Stimulated activated CD8-positive, alpha-beta memory T cell treated with anti-CD3 and anti-CD28 coated beads, Interleukin-15, amount 100 ng/mL, for 24 hours (primary cell): Measurements from ENCODE around the gene EPHX1.
"Not testable (repeated sequence)": the region's sequence is repeated elsewhere in the genome, so short reads cannot be mapped to it uniquely, and the experiment has no call there.

Source experiments
- DNase-seq: peaks from one replicate; pipeline ENCODE4 v3.0.0-alpha.2; 2020; ENCODE audit warnings: low read depth

Gene EPHX1

DNA sequence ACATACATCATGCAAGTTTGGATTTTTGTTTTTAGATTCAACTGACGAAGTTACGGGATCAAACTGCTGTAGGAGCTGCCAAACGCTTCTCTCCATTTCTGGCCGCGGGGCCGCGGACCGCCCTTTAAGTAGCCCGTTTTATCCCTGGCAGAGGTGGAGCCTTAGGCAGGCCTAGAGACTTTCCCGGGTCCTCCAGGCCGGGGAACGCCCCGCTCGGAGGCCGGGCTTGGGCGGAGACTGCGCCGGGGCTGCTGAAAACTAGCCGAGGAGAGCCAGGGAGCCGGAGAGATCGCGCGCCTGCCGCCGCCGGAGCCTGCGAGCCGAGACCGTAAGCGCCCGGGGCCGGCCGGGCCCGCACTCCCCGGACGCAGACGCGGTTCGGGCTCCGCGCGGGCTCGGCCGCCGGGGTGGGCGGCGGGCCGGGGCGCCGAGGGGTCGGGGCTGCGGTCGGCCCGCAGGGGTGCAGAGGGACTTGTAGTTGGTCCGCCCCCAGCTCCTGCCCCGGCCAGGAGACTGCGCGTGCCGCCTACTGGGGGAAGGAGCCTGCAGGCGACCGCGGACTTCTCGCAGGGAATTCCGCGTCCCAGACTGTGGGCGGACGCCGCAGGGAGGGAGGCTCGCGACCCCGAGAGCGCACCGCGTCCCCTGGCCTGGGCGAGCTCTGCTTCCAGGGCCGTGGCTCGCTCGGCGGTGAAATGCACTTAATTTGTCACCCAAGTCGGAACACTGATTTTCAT lies at the start of gene EPHX1:
EPHX1 (plus strand) TSS at position 283 of the 737 bp plus-strand sequence. CDS start 18,606 bp downstream, outside the sequence.
- DNase-seq: peak; percentile 43

- DNase-seq: no peak
Observed at GRCh38 chr1:225760531-225760930, 49.4 kb upstream of the EPHX1 start.

DNA sequence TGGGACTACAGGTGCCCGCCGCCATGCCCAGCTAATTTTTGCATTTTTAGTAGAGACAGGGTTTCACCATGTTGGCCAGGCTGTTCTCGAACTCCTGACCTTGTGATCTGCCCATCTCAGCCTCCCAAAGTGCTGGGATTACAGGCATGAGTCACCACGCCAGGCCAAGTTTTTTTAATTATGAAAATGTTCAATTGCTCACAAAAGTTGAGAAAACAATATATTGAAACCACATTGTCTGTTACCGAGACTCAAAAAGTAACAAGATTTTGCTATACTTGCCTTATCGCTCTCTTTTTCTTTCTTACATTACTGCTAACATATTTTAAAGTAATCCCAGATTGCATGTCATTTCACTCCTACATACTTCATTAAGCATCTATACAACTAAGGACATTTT lies 48.5 kb upstream of the EPHX1 start:
- DNase-seq: not testable (repeated sequence)

DNA sequence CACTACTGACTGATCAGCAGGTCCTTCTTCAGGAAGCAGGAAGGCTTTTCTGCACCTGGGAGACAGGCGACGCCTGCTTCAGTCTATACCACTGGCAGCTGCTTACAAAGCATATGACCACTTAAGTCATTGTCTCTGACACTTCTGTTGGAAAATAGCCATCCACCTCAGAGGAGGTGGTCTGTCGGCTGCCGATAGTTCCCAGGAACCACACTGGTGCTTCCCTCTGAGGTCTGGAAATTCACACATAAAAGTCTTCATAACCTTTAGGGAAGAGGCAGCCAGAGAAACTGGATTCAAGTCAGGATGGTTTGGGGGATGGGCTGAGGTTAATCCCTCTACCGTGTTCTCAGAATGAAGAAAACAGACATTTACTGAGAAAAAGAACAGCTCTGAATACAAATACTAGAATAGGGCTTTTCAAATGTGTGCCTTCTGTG lies 47.9 kb upstream of the EPHX1 start:
- no peak for DNase-seq

DNA sequence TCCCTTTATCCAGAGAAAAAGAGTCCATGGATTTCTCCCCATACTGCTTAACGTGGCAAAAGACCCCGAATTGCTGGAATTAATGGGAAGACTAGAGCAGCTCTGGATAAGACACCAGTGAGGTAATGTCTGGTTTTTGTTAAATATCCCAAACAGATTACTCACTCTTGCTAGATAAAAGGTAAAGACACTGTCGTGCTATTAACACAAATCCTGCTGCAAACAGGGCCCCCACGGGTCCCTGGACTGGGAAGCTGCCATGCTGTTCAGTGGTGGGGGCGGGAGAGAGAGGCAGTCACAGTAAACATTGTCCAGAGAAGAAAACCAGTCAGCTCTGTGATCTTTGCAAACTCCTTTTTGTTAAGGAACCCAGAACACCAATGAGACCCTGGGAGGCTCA lies 47.5 kb upstream of the EPHX1 start:
- no peak for DNase-seq

- no peak for DNase-seq
Observed at GRCh38 chr1:225763716-225764548, 46.0 kb upstream of the EPHX1 start.

- DNase-seq: no peak
Observed at GRCh38 chr1:225765982-225766674, 43.8 kb upstream of the EPHX1 start.

DNA sequence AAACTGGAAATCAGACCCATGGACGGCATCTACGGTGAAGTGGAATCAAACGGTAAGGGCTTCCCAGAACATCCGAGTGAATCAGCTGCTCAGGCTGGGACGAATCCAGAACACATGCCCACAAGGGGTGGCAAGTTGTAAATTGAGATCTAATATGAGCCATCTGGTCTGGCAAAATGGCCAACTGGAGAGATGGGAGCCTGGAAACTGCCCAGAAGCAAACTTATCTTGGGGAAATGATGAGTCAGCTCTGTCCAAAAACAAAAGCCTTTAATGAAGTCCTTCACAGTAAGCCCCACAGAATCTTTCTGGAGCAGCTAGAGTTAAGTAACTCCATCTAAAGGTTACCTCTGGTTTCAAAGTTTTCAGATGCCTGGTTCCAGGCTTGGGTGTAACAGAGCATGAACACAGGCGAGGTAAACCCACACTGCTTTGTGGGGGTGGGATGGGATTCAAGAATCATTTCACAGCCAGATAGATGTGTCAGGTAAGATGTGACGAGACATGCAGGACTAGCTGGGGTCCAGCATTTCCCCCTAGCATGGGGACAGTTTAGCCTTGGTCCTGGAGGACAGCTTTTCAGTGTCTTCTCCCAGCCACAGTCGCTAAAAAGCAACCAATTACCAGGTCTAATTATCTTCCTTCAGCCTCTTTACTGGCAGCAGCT lies 42.8 kb upstream of the EPHX1 start:
- no peak for DNase-seq

DNA sequence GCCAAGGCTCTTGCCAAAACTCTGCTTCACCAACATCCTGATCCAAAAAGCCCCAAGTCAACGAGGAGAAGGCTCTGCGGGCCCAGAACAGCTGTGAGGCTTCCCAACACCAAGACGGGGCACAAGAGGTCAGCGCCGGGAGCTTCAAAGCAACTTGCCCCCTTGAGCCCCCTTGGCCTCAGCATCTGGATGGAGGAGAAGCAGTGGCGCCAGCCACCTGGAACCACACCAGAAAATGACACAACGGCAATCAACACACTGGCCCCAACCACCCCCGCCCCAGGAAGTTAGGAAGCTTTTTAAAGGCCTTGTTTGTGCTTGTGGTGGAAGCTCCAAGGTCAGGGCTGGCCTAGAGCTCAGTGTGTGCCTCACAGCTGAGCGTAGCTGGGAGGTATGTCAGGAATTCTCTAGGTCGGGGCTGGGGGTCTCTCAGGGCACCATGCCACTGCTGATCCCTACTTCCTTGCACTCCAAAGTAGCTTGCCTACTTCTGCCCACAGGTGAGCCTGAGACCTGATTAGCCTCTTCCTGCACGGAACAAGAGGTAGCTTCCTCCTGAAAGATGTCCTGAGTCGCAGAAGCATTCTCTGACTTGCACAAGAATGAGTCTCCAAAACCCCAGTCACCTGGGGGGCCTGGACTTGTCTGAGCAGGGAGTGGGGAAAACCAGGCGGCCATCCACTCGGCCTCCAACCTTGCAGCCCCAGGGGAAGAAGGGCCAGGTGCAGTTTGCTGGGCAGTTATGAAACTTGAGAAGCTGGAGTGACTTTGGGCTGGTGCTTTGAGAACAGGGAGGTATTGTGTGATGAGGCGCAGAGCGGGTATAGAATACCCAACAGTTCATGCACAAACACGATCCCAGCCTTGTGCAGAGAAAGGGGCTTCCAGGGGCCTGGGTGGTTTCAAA lies 42.0 kb upstream of the EPHX1 start:
- no peak for DNase-seq

GRCh38 chr1:225768662-225769426 lies 41.1 kb upstream of the EPHX1 start:
- no peak for DNase-seq

GRCh38 chr1:225769687-225770086 lies 40.2 kb upstream of the EPHX1 start:
- DNase-seq: no peak

DNA sequence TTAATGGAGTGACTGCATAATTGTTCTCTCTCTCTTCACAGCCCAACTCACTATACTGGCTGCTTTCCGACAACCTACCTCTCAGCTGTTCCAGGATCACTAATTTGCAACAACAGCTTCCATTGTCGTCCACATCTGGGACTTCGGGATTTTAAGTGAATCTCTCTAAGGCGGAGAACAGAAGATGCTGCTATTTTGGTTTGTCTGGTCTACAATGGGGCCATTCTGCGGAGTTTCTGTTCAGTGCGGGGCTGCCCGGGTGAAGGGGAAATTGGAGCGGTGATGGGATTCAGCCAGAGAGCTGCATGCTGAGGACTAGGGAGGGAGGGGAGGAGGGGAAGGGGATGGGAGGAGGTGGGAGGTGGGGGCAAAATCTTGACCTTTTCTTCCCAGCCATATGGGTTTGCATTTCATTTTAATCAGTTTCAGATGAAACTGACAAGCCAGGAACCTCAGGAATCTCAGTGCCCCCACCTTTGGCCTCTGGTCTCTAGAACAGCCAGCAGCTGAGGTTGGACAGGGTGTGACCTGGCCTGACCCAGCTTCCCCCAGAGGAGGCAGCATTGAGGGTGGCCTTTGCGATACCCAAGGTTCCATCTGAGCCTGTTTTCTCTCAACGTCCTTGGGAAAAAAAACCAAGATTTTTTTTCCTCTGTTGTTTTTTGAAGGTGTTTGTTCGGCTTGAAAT lies 39.2 kb upstream of the EPHX1 start:
- no peak for DNase-seq

DNA sequence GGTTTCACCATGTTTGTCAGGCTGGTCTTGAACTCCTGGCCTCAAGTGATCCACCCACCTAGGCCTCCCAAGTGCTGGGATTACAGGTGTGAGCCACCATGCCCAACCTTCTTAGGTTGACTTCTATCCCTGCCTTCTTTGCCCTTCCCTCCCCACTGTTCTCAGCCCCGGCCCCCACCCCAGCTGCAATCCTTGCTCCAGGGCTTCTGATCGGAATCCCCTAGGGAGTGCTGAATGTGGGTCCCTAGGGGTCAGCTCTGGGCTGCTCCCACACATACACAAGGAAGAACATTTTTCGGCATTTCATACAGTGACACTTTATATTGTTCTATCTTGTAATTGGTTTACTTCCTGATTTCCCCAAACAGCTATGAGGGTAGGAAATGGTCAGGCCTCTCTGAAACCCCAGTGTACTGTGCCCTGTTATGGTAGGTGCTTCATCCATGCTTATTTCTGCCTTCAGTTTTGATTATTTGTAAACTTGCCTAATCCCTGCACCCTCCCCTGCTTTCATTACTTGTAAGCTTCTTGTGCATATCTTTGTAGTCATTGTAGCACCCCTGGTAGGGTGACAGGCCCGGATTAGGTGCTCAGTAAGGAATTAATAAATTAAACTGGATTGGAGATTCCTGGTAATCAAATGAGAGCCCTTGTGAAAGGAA lies 38.1 kb upstream of the EPHX1 start:
- DNase-seq: no peak

DNA sequence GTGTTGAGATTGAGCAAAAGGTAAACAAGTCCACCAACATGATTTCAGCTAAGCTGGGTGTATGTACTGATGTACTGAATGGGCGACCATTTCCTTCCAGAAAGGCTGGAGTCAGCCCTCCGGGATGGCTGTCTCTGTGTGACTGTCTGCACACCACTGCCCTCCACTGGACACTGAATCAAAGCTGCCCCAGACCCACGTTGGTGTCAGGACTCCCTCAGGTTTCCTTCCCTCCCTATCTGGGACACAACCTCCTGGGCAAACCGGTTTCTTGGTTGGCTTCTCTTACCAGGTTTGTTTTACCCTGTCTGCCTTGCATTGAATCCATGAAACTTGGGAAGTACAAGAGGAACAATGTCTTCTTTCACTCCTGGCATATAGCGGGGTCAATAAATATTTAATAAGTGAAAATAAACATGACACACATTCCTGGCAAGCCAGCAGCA lies 37.6 kb upstream of the EPHX1 start:
- no peak for DNase-seq

DNA sequence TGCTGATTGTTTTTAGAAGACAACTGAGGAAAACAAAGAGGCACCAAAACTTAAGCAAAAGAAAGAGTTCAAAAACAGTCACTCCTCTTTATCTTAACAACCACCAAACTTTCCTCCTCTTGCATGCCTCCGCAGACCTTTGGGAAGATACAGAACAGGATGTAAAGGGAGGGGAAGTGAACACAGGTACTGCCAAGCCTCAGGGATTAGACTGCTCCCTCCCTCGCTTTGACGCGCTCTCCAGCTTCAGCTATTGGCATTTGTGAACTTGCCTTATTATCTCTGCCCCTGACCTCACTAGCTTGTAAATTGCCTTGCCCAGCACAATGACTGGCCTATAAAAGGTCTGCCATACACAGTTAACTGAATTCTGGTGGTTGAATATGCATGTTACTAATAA lies 37.1 kb upstream of the EPHX1 start:
- DNase-seq: no peak

DNA sequence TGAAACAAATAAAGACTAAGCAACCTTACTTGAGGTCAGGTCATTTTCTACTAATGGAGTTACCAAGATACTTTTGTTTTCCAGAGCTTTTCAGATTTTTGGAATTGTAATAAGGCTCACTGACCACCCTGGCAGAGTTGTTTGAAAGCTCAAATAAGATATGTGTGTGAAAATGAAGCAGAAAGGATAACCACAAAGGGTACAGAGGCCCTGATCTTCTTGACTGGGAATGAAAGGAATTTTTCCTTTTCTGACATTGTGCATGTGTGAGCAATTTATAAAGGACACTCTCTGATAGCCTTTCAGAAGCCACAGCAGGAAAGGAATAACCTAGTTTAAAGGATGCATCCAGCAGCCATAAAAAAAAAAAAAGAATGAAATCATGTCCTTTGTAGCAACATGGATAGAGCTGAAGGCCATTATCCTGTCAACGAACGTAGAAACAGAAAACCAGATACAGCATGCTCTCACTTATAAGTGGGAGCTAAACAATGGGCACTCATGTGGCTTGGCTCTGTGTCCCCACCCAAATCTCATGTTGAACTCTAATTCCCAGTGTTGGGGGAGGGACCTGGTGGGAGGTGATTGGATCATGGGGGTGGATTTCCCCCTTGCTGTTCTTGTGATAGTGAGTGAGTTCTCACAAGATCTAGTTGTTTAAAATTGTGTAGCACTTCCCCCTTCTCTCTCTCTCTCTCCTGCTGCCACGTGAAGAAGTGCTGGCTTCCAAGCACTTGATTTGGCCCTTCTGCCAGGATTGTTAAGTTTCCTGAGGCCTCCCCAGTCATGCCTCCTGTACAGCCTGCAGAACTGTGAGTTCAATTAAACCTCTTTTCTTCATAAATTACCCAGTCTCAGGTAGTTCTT lies 35.4 kb upstream of the EPHX1 start:
- DNase-seq: no peak

- DNase-seq: no peak
Observed at GRCh38 chr1:225776294-225776693, 33.6 kb upstream of the EPHX1 start.

- no peak for DNase-seq
Observed at GRCh38 chr1:225777058-225777582, 32.8 kb upstream of the EPHX1 start.
